Neural progenitor cell (in vitro differentiated cells): ENCODE results near the gene COPS8. TPM values are rescaled to one million over a fixed set of nuclear protein-coding genes. Genes with fewer than 3 reads are reported as not detected.
A peak's percentile ranks its signal among the peaks of the same experiment; 100 is the strongest.

Source experiments
- DNase-seq: peaks from one replicate; pipeline ENCODE4 v3.0.0-alpha.2; 2016; ENCODE audit warnings: low spot score
- H2AFZ ChIP-seq: fragments of 200-600 bp; sonication (generic); replicated peaks from 2 replicates; pipeline ENCODE4 v1.6.1; 2016; ENCODE audit warnings: antibody characterized with exemption
- H3F3A ChIP-seq: fragments of 200-600 bp; sonication (generic); 2 replicates; pipeline ENCODE4 v1.6.1; 2016; ENCODE audit warnings: antibody characterized with exemption, low read depth
- H3K27ac ChIP-seq: fragments of 200-600 bp; sonication (generic); 2 replicates; pipeline ENCODE4 v1.5.1; 2016; ENCODE audit warnings: mild to moderate bottlenecking
- H3K27me3 ChIP-seq: fragments of 200-600 bp; sonication (generic); 2 replicates; pipeline ENCODE4 v1.6.1; 2016; ENCODE audit warnings: mild to moderate bottlenecking, moderate library complexity
- H3K36me3 ChIP-seq: fragments of 200-600 bp; sonication (generic); 2 replicates; pipeline ENCODE4 v1.5.1; 2016
- H3K4me1 ChIP-seq: fragments of 200-600 bp; sonication (generic); 2 replicates; pipeline ENCODE4 v1.6.1; 2016; ENCODE audit warnings: mixed run types
- H3K4me2 ChIP-seq: fragments of 200-600 bp; sonication (generic); 2 replicates; pipeline ENCODE4 v1.6.1; 2016
- H3K4me3 ChIP-seq: fragments of 200-600 bp; sonication (generic); 2 replicates; pipeline ENCODE4 v1.5.1; 2016
- H3K79me2 ChIP-seq: fragments of 200-600 bp; sonication (generic); 2 replicates; pipeline ENCODE4 v1.6.1; 2016; ENCODE audit warnings: low read depth
- H3K9ac ChIP-seq: fragments of 200-600 bp; sonication (generic); 2 replicates; pipeline ENCODE4 v1.6.1; 2016
- H3K9me3 ChIP-seq: fragments of 200-600 bp; sonication (generic); 2 replicates; pipeline ENCODE4 v1.5.1; 2016; ENCODE audit warnings: low read depth
- H4K20me1 ChIP-seq: fragments of 200-600 bp; sonication (generic); 2 replicates; pipeline ENCODE4 v1.6.1; 2016; ENCODE audit warnings: low read depth
- H3K27ac Mint-ChIP-seq: 3 replicates; pipeline ENCODE4 v1.8.0; 2021; ENCODE audit warnings: mixed read lengths
- H3K27me3 Mint-ChIP-seq: 2 replicates; pipeline ENCODE4 v1.8.0; 2022; ENCODE audit warnings: low read depth, mild to moderate bottlenecking, inconsistent platforms, moderate library complexity, mixed read lengths; ENCODE audit not compliant: insufficient read depth
- H3K36me3 Mint-ChIP-seq: 3 replicates; pipeline ENCODE4 v1.8.0; 2021; ENCODE audit warnings: mixed read lengths
- H3K4me1 Mint-ChIP-seq: 3 replicates; pipeline ENCODE4 v1.8.0; 2021; ENCODE audit warnings: mixed read lengths
- H3K4me3 Mint-ChIP-seq: 3 replicates; pipeline ENCODE4 v1.8.0; 2021; ENCODE audit warnings: mild to moderate bottlenecking, moderate library complexity, mixed read lengths
- H3K9me3 Mint-ChIP-seq: 3 replicates; pipeline ENCODE4 v1.8.0; 2020; ENCODE audit warnings: mixed read lengths
- EZH2 ChIP-seq: fragments of 200-600 bp; sonication (generic); IDR thresholded peaks from 2 replicates; pipeline ENCODE4 v1.6.1; 2017; ENCODE audit warnings: antibody characterized with exemption, mild to moderate bottlenecking, moderate library complexity
- EZH2phosphoT487 ChIP-seq: fragments of 200-600 bp; sonication (generic); IDR thresholded peaks from 2 replicates; pipeline ENCODE4 v1.6.1; 2017; ENCODE audit warnings: antibody characterized with exemption
- total RNA-seq: library from RNA; depleted of rRNA; stranded (reverse); fragments of >200 nt; gene quantifications from 2 replicates; pipeline ENCODE4 v1.2.3, GENCODE V29; 2015; ENCODE audit warnings: low replicate concordance
- TF ChIP-seq, protein P1 (sequence below): fragments of 200-600 bp; sonication (generic); IDR thresholded peaks from 2 replicates; pipeline ENCODE4 v1.5.1; 2017; ENCODE audit warnings: antibody characterized with exemption, mild to moderate bottlenecking

COPS8 gene
- total RNA-seq, 1 donor from 2014 or later: 267 TPM

DNA sequence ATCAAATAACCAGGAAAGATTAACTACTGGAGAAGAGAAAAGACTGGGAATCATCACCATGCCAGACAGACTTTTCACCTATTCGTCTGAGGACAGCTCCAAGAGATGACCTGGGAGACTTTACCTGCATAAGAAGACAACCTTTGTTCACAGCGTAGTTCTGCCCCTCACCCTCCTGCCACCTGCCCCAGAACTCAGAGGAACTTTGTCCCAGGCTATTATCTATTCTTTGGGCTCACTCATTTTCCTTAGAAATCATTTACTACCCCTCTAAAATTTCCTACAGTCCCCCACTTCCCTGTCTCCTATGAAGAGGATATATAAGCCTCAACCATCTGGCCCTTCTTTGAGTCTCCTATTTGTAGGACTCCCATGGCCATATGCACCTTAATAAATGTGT is 19.3 kb upstream of the COPS8 start:
- DNase-seq: no peak
- Histone ChIP-seq H3F3A (peaks cover 11% of the 10 kb centered on the region), H3K4me2 (no peak overlapping the region), H3K9me3 (no peaks in the 10 kb centered on the region), H3K9ac (no peak overlapping the region), H3K4me3 (no peak overlapping the region), H4K20me1 (peaks cover 4% of the 10 kb centered on the region), H3K36me3 (no peaks in the 10 kb centered on the region), H3K4me1 (peaks cover 13% of the 10 kb centered on the region), H3K27ac (no peak overlapping the region), H2AFZ (no peak overlapping the region), H3K79me2 (no peaks in the 10 kb centered on the region), H3K27me3 (no peaks in the 10 kb centered on the region)
- no peak overlapping the region for H3K27ac Mint-ChIP-seq
- no peak overlapping the region for H3K4me3 Mint-ChIP-seq
- peaks cover 11% of the 10 kb centered on the region for H3K4me1 Mint-ChIP-seq
- peaks cover 2% of the 10 kb centered on the region for H3K9me3 Mint-ChIP-seq
- H3K36me3 Mint-ChIP-seq: no peaks in the 10 kb centered on the region
- TF ChIP-seq, protein P1, sequence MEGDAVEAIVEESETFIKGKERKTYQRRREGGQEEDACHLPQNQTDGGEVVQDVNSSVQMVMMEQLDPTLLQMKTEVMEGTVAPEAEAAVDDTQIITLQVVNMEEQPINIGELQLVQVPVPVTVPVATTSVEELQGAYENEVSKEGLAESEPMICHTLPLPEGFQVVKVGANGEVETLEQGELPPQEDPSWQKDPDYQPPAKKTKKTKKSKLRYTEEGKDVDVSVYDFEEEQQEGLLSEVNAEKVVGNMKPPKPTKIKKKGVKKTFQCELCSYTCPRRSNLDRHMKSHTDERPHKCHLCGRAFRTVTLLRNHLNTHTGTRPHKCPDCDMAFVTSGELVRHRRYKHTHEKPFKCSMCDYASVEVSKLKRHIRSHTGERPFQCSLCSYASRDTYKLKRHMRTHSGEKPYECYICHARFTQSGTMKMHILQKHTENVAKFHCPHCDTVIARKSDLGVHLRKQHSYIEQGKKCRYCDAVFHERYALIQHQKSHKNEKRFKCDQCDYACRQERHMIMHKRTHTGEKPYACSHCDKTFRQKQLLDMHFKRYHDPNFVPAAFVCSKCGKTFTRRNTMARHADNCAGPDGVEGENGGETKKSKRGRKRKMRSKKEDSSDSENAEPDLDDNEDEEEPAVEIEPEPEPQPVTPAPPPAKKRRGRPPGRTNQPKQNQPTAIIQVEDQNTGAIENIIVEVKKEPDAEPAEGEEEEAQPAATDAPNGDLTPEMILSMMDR: no peak
- TF ChIP-seq EZH2phosphoT487 (no peak), EZH2 (no peak)
- peaks cover 4% of the 10 kb centered on the region for H3K27me3 Mint-ChIP-seq

- peaks cover 2% of the 10 kb centered on the region for H3K9me3 Mint-ChIP-seq
- H3K79me2 ChIP-seq: no peaks in the 10 kb centered on the region
- H2AFZ ChIP-seq: no peak overlapping the region
- H3K27ac ChIP-seq: no peak overlapping the region
- H3K27me3 ChIP-seq: no peaks in the 10 kb centered on the region
- H3K36me3 Mint-ChIP-seq: no peaks in the 10 kb centered on the region
- H3F3A ChIP-seq: peaks cover 3% of the 10 kb centered on the region
- peaks cover 3% of the 10 kb centered on the region for H3K4me1 Mint-ChIP-seq
- peaks cover 4% of the 10 kb centered on the region for H3K27me3 Mint-ChIP-seq
- no peak for DNase-seq
- no peak overlapping the region for H3K4me3 Mint-ChIP-seq
- no peak overlapping the region for H3K4me3 ChIP-seq
- H4K20me1 ChIP-seq: no peaks in the 10 kb centered on the region
- H3K36me3 ChIP-seq: no peaks in the 10 kb centered on the region
- no peak overlapping the region for H3K27ac Mint-ChIP-seq
- TF ChIP-seq, protein P1: no peak
- TF ChIP-seq EZH2 (no peak), EZH2phosphoT487 (no peak)
- H3K9ac ChIP-seq: no peak overlapping the region
- peaks cover 3% of the 10 kb centered on the region for H3K4me1 ChIP-seq
- H3K9me3 ChIP-seq: no peaks in the 10 kb centered on the region
- no peak overlapping the region for H3K4me2 ChIP-seq
Measured at GRCh38 chr2:237068005-237068576, 17.6 kb upstream of the COPS8 start.

DNA sequence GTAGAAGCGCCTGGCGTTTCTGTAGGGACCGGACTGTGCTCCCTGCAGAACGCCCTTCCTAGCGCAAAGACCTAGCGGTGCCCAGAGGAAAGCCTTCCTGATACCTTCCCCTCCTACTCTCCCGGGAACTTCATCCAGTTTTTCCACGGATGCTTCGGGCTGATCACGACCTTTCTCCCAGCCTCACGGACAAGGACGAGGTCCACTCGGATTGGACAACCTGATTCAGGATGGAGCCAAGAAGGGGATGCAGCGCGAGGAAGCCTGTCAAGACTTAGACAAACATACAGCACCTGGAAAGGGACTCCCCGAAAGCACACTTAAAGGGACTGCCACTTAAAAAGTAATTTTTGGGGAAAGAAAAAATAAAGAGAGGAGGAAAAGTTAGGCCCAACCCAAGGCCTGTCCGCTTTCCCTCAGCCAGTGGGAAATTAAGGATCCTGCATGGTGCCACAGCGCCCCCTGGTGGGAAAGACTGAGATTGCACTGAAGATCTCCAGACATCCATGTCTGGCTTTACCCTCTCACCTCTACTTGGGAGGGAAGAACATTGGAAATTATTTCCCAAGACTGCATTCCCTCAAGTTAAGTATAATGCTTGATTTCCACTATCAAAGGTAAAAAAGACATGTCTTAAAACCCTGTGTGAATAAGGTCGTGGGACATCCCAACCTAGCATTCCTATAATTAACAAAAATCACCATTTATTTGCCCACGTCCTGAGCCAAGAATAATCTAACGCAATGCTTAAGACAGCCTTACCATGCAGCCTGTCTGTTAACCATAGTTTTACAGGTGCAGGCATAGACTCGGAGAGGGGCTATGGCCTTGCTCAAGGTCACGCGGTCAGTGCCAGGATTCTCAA is 13.4 kb upstream of the COPS8 start:
- Histone ChIP-seq H3K4me3 (no peak overlapping the region), H3K27ac (no peak overlapping the region), H3F3A (no peaks in the 10 kb centered on the region), H4K20me1 (no peaks in the 10 kb centered on the region), H3K9ac (no peak overlapping the region), H3K79me2 (no peaks in the 10 kb centered on the region), H3K36me3 (no peaks in the 10 kb centered on the region), H3K4me1 (no peaks in the 10 kb centered on the region), H3K27me3 (no peaks in the 10 kb centered on the region), H2AFZ (peak overlapping the region; percentile 40), H3K9me3 (no peaks in the 10 kb centered on the region), H3K4me2 (no peak overlapping the region)
- no peak for TF ChIP-seq EZH2phosphoT487
- TF ChIP-seq, protein P1: peak; percentile 99
- peak; percentile 76 for DNase-seq
- H3K36me3 Mint-ChIP-seq: no peaks in the 10 kb centered on the region
- no peak overlapping the region for H3K4me3 Mint-ChIP-seq
- H3K27me3 Mint-ChIP-seq: no peaks in the 10 kb centered on the region
- H3K27ac Mint-ChIP-seq: no peak overlapping the region
- no peaks in the 10 kb centered on the region for H3K4me1 Mint-ChIP-seq
- H3K9me3 Mint-ChIP-seq: no peaks in the 10 kb centered on the region
